Measurements from ENCODE around the gene PCP2.

- no peak for TF ChIP-seq POLR2AphosphoS5 (IDR thresholded peaks at IDR 0.05)
- TF ChIP-seq CTCF (IDR thresholded peaks at IDR 0.05), result no peak
- no peak for TF ChIP-seq EP300 (IDR thresholded peaks at IDR 0.05)
- no peak for TF ChIP-seq POLR2A (IDR thresholded peaks at IDR 0.05)
These were observed 29.6 kb downstream of the PCP2 start for GRCh38 chr19:7603919-7604318.

Measured in suprapubic skin (tissue), 4 donors.